ENCODE data around the gene CRMP1.

DNA sequence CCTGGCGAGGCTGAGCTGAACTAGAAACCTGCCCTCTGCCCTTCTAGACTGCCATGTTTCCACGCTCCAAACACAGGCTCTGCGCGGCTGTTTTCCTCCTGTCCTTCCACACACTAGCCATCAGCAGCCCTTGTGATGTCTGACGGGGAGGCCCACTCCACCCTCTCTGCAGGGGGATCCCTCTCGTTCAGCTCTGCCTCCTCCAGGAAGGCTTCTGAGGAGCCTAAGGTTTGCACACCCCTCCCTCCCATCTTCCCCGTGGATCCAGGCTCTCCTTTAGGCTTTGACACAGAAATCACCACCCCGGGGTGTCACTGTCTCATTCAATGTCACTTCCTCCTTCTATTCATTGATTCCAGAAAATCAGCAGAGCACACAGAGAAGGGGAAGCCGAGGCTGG, 38.6 kb upstream of the CRMP1 start:
- TF ChIP-seq, protein P1, sequence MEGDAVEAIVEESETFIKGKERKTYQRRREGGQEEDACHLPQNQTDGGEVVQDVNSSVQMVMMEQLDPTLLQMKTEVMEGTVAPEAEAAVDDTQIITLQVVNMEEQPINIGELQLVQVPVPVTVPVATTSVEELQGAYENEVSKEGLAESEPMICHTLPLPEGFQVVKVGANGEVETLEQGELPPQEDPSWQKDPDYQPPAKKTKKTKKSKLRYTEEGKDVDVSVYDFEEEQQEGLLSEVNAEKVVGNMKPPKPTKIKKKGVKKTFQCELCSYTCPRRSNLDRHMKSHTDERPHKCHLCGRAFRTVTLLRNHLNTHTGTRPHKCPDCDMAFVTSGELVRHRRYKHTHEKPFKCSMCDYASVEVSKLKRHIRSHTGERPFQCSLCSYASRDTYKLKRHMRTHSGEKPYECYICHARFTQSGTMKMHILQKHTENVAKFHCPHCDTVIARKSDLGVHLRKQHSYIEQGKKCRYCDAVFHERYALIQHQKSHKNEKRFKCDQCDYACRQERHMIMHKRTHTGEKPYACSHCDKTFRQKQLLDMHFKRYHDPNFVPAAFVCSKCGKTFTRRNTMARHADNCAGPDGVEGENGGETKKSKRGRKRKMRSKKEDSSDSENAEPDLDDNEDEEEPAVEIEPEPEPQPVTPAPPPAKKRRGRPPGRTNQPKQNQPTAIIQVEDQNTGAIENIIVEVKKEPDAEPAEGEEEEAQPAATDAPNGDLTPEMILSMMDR (IDR thresholded peaks at IDR 0.05; ENCODE audit: extremely low read depth in 1 of 2, insufficient read depth in 1 of 2, low read depth in 1 of 2, low read length in 2 of 2), result no peak
- TF ChIP-seq EZH2 (IDR thresholded peaks at IDR 0.05; ENCODE audit: borderline replicate concordance, low read depth, low read length, severe bottlenecking) (no peak), POLR2A (IDR thresholded peaks at IDR 0.05; ENCODE audit: low read depth, low read length) (no peak), POLR2AphosphoS5 (IDR thresholded peaks at IDR 0.05; ENCODE audit: insufficient read depth, low read depth, low read length) (no peak), JUN (IDR thresholded peaks at IDR 0.05; ENCODE audit: borderline replicate concordance, insufficient read depth, insufficient read length, low read depth) (no peak), FOS (IDR thresholded peaks at IDR 0.05; ENCODE audit: borderline replicate concordance, insufficient read depth, low read length) (no peak), MYC (IDR thresholded peaks at IDR 0.05; ENCODE audit: low read depth, low read length) (no peak), GATA2 (IDR thresholded peaks at IDR 0.05; ENCODE audit: insufficient read depth, insufficient read length, low read depth, low read length) (no peak)
- TF ChIP-seq, protein P2, sequence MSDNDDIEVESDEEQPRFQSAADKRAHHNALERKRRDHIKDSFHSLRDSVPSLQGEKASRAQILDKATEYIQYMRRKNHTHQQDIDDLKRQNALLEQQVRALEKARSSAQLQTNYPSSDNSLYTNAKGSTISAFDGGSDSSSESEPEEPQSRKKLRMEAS (IDR thresholded peaks at IDR 0.05; ENCODE audit: insufficient read depth, insufficient read length), result no peak
